HL-60/S4 treated with phorbol 12-myristate 13-acetate at 8.2 ng/mL for 4 days and 3 days (cell line): ENCODE data around the gene HBZ.
"Not testable (repeated sequence)": the region's sequence is repeated elsewhere in the genome, so short reads cannot be mapped to it uniquely, and the experiment has no call there.

ENCODE experiments used
- in situ Hi-C: fragments of 300-500 bp; cut with MboI; formaldehyde crosslinking; loops from 2 replicates; pipeline ENCODE4 v1.15.0; 2022; ENCODE audit warnings: low sequenced_read_pairs

HBZ gene

GRCh38 chr16:152141-153128 lies at the start of gene HBZ:
HBZ (plus strand) TSS chr16:152644; CDS start chr16:152910, 266 bp downstream.
- in situ Hi-C loops: no loop called here

- in situ Hi-C loops: no loop called here
Observed at GRCh38 chr16:104355-104754, 48.1 kb upstream of the HBZ start.

GRCh38 chr16:104928-105327 lies 47.5 kb upstream of the HBZ start:
- in situ Hi-C loops: no loop called here

GRCh38 chr16:105521-105920 lies 46.9 kb upstream of the HBZ start:
- in situ Hi-C loops: no loop called here

- in situ Hi-C loops: no loop called here
Observed at GRCh38 chr16:106623-107324, 45.7 kb upstream of the HBZ start.

GRCh38 chr16:112153-112840 lies 40.1 kb upstream of the HBZ start:
- in situ Hi-C loops: no loop called here

- in situ Hi-C loops: no loop called here
Observed at GRCh38 chr16:114327-114726, 38.1 kb upstream of the HBZ start.

GRCh38 chr16:116015-116414 lies 36.4 kb upstream of the HBZ start:
- in situ Hi-C loops: no loop called here

- in situ Hi-C loops: no loop called here
Observed at GRCh38 chr16:117379-118365, 34.8 kb upstream of the HBZ start.

- in situ Hi-C loops: no loop called here
Observed at GRCh38 chr16:118857-119256, 33.6 kb upstream of the HBZ start.

GRCh38 chr16:119295-119694 lies 33.1 kb upstream of the HBZ start:
- in situ Hi-C loops: no loop called here

GRCh38 chr16:119835-120491 lies 32.5 kb upstream of the HBZ start:
- in situ Hi-C loops: no loop called here

- in situ Hi-C loops: no loop called here
Observed at GRCh38 chr16:120756-121155, 31.7 kb upstream of the HBZ start.

- in situ Hi-C loops: no loop called here
Observed at GRCh38 chr16:122361-122760, 30.1 kb upstream of the HBZ start.

GRCh38 chr16:123558-124350 lies 28.7 kb upstream of the HBZ start:
- in situ Hi-C loops: not testable (repeated sequence)

GRCh38 chr16:125011-125410 lies 27.4 kb upstream of the HBZ start:
- in situ Hi-C loops: no loop called here

GRCh38 chr16:129075-129474 lies 23.4 kb upstream of the HBZ start:
- in situ Hi-C loops: no loop called here

GRCh38 chr16:130533-131173 lies 21.8 kb upstream of the HBZ start:
- in situ Hi-C loops: no loop called here
